ENCODE measurements around the gene NPAS2.

- TF ChIP-seq CTCF (IDR thresholded peaks at IDR 0.05; ENCODE audit: control extremely low read depth in 1 of 3, insufficient read depth in 1 of 3, low read depth in 1 of 3, low read length in 3 of 3) (no peak), YY1 (IDR thresholded peaks at IDR 0.05; ENCODE audit: low read depth, low read length) (no peak), TAF1 (IDR thresholded peaks at IDR 0.05; ENCODE audit: low read depth, low read length) (no peak), POLR2A (IDR thresholded peaks at IDR 0.05; ENCODE audit: control extremely low read depth in 1 of 2, low read depth in 2 of 2, low read length in 2 of 2) (no peak), EZH2 (IDR thresholded peaks at IDR 0.05; ENCODE audit: low read depth, low read length, severe bottlenecking) (no peak), SP1 (IDR thresholded peaks at IDR 0.05; ENCODE audit: low read depth, low read length) (no peak), GABPA (IDR thresholded peaks at IDR 0.05; ENCODE audit: borderline replicate concordance, insufficient read depth, low read length) (no peak), ZNF274 (IDR thresholded peaks at IDR 0.05; ENCODE audit: borderline replicate concordance, extremely low read depth, low read length) (no peak), EGR1 (IDR thresholded peaks at IDR 0.05; ENCODE audit: borderline replicate concordance, low read depth, low read length) (no peak), POLR2AphosphoS5 (IDR thresholded peaks at IDR 0.05; ENCODE audit: low read depth, low read length) (no peak), RAD21 (IDR thresholded peaks at IDR 0.05 in 1 of 2, conservative IDR thresholded peaks at IDR 0.05 in 1 of 2; ENCODE audit: low read depth in 2 of 2, low read length in 2 of 2) (no peak)
These were observed 32.5 kb downstream of the NPAS2 start for GRCh38 chr2:100852447-100852846.

All from H1 (cell line).